HG03378 (cell line): Measurements from ENCODE around the gene HS6ST1.

Experiments
- ATAC-seq: cut with Tn5 transposase; IDR thresholded peaks from one replicate; pipeline ENCODE4 v1.9.1; 2021; ENCODE audit warnings: mild to moderate bottlenecking, moderate library complexity; ENCODE audit not compliant: unreplicated experiment

HS6ST1 gene

GRCh38 chr2:128249555-128249954 is 69.1 kb downstream of the HS6ST1 start:
- no peak for ATAC-seq

GRCh38 chr2:128245813-128246212 is 72.9 kb downstream of the HS6ST1 start:
- no peak for ATAC-seq

- ATAC-seq = no peak
Observed at GRCh38 chr2:128241896-128242295, 76.8 kb downstream of the HS6ST1 start.

- ATAC-seq = no peak
Observed at GRCh38 chr2:128237911-128238697, 80.6 kb downstream of the HS6ST1 start.

- no peak for ATAC-seq
Observed at GRCh38 chr2:128237081-128237534, 81.6 kb downstream of the HS6ST1 start.

- ATAC-seq = no peak
Observed at GRCh38 chr2:128236491-128237035, 82.1 kb downstream of the HS6ST1 start.

GRCh38 chr2:128235581-128235980 is 83.1 kb downstream of the HS6ST1 start:
- ATAC-seq = no peak

- no peak for ATAC-seq
Observed at GRCh38 chr2:128234613-128235012, 84.1 kb downstream of the HS6ST1 start.

- no peak for ATAC-seq
Observed at GRCh38 chr2:128233790-128234395, 84.8 kb downstream of the HS6ST1 start.

- peak; percentile 90 for ATAC-seq
Observed at GRCh38 chr2:128232965-128233789, 85.5 kb downstream of the HS6ST1 start.

GRCh38 chr2:128228894-128229293 is 89.8 kb downstream of the HS6ST1 start:
- ATAC-seq = no peak

- no peak for ATAC-seq
Observed at GRCh38 chr2:128227862-128228261, 90.8 kb downstream of the HS6ST1 start.

GRCh38 chr2:128219891-128220290 is 98.8 kb downstream of the HS6ST1 start:
- no peak for ATAC-seq

- no peak for ATAC-seq
Observed at GRCh38 chr2:128217671-128218070, 101.0 kb downstream of the HS6ST1 start.

GRCh38 chr2:128215897-128216642 is 102.6 kb downstream of the HS6ST1 start:
- ATAC-seq = no peak
